Endothelial cell of umbilical vein (primary cell): ENCODE data around the gene ITIH2. TPM values are rescaled to one million over a fixed set of nuclear protein-coding genes. Genes with fewer than 3 reads are reported as not detected.
A peak's percentile ranks its signal among the peaks of the same experiment; 100 is the strongest.

Experiments used
- BruUV-seq: library from RNA; stranded (reverse); fragments of 400-500 nt; replicated peaks from 2 replicates; lab custom pipeline; 2021; lab: Mats Ljungman, UMichigan
- CTCF ChIA-PET: fragments of 300-600, 350-600 bp; sonication (Branson Sonifier 250); formaldehyde crosslinking; loops from one replicate; lab custom pipeline; 2021; ENCODE audit warnings: antibody characterized with exemption, inconsistent platforms; lab: Charles Lee
- POLR2A ChIA-PET: fragments of 300-600, 350-600 bp; sonication (Branson Sonifier 250); formaldehyde crosslinking; loops from one replicate; lab custom pipeline; 2021; ENCODE audit warnings: antibody characterized with exemption, inconsistent platforms; lab: Charles Lee
- DNase-seq: peaks from one replicate; pipeline ENCODE4 v3.0.0-alpha.2; 2011; ENCODE audit warnings: low read depth, low spot score
- FAIRE-seq: peaks from 2 replicates; lab custom pipeline; 2011; peaks lifted over from hg19 to GRCh38; lab: Jason Lieb, UNC
- H2AFZ ChIP-seq: 2 replicates; pipeline ENCODE4 v1.6.0; 2012; ENCODE audit warnings: low read depth, low read length, control low read depth, inconsistent platforms
- H3K27ac ChIP-seq: 2 replicates; pipeline ENCODE4 v1.5.1; 2011; ENCODE audit warnings: low read depth, mild to moderate bottlenecking, control low read depth, low read length, moderate library complexity; ENCODE audit not compliant: insufficient read depth
- H3K27me3 ChIP-seq, 2 experiments: 2 replicates each; pipeline versions ENCODE4 v1.6.0 to v1.6.1; 2011; ENCODE audit warnings: low read length in 2 of 2, mixed read lengths in 1 of 2; ENCODE audit not compliant: control insufficient read depth in 2 of 2, insufficient read depth in 2 of 2
- H3K36me3 ChIP-seq, 2 experiments: 2 replicates in 1 of 2; 3 replicates in 1 of 2; pipeline ENCODE4 v1.5.1; 2011; ENCODE audit warnings: low read length in 2 of 2, mild to moderate bottlenecking in 1 of 2, moderate library complexity in 1 of 2; ENCODE audit not compliant: control insufficient read depth in 2 of 2, insufficient read depth in 2 of 2; ENCODE audit errors: extremely low read depth in 1 of 2
- H3K4me1 ChIP-seq: 3 replicates; pipeline ENCODE4 v1.5.1; 2011; ENCODE audit warnings: mild to moderate bottlenecking, low read length; ENCODE audit not compliant: control insufficient read depth, insufficient read depth; ENCODE audit errors: extremely low read depth
- H3K4me2 ChIP-seq: 2 replicates; pipeline ENCODE4 v1.6.1; 2011; ENCODE audit warnings: low read length, control low read depth, mixed read lengths; ENCODE audit not compliant: insufficient read depth
- H3K4me3 ChIP-seq, 3 experiments: fragments of 200-600 bp in 1 of 3; sonication (generic), shearing (Covaris generic) in 1 of 3; replicated peaks in 1 of 3; 2 replicates each; pipeline ENCODE4 v1.5.1; 2011 to 2016; ENCODE audit warnings: control low read depth in 3 of 3, low read length in 3 of 3, mild to moderate bottlenecking in 2 of 3, inconsistent platforms in 1 of 3, low read depth in 1 of 3, moderate library complexity in 1 of 3; ENCODE audit not compliant: insufficient read depth in 1 of 3
- H3K79me2 ChIP-seq: 2 replicates; pipeline ENCODE4 v1.6.0; 2012; ENCODE audit warnings: low read length, inconsistent platforms; ENCODE audit not compliant: control insufficient read depth, insufficient read depth
- H3K9ac ChIP-seq: replicated peaks from 2 replicates; pipeline ENCODE3; 2011; ENCODE audit warnings: low read length, control low read depth; ENCODE audit not compliant: insufficient read depth; ENCODE audit errors: extremely low read depth
- H3K9me1 ChIP-seq: replicated peaks from 3 replicates; pipeline ENCODE4 v1.6.0; 2011; ENCODE audit warnings: mild to moderate bottlenecking, low read length; ENCODE audit not compliant: control insufficient read depth, insufficient read depth; ENCODE audit errors: extremely low read depth
- H3K9me3 ChIP-seq: replicated peaks from 2 replicates; pipeline ENCODE4 v1.5.1; 2012; ENCODE audit warnings: low read length, inconsistent platforms; ENCODE audit not compliant: control insufficient read depth, insufficient read depth
- H4K20me1 ChIP-seq: replicated peaks from 2 replicates; pipeline ENCODE3; 2011; ENCODE audit warnings: mild to moderate bottlenecking, low read length; ENCODE audit not compliant: control insufficient read depth, insufficient read depth; ENCODE audit errors: extremely low read depth
- CTCF ChIP-seq, 2 donors: IDR thresholded peaks; 1 replicate in 1 of 2; 2 replicates in 1 of 2; pipeline ENCODE4 v1.5.1; 2011; ENCODE audit warnings: low read length in 2 of 2, mild to moderate bottlenecking in 2 of 2, moderate library complexity in 2 of 2, control low read depth in 1 of 2, inconsistent platforms in 1 of 2, low read depth in 1 of 2; ENCODE audit not compliant: insufficient read depth in 1 of 2; ENCODE audit errors: extremely low read depth in 1 of 2
- EZH2 ChIP-seq: IDR thresholded peaks from 2 replicates; pipeline ENCODE4 v1.6.1; 2012; ENCODE audit warnings: borderline replicate concordance, low read depth, mild to moderate bottlenecking, moderate library complexity, low read length, inconsistent platforms; ENCODE audit not compliant: severe bottlenecking
- FOS ChIP-seq: IDR thresholded peaks from 2 replicates; pipeline ENCODE4 v1.6.1; 2011; ENCODE audit warnings: mild to moderate bottlenecking, low read length, moderate library complexity, borderline replicate concordance; ENCODE audit not compliant: insufficient read depth
- GATA2 ChIP-seq: IDR thresholded peaks from 2 replicates; pipeline ENCODE4 v1.7.0; 2011; ENCODE audit warnings: low read depth, mild to moderate bottlenecking, moderate library complexity, mixed read lengths, low read length; ENCODE audit not compliant: insufficient read length, insufficient read depth
- JUN ChIP-seq: IDR thresholded peaks from 2 replicates; pipeline ENCODE4 v1.6.1; 2011; ENCODE audit warnings: borderline replicate concordance, low read depth; ENCODE audit not compliant: insufficient read length, insufficient read depth
- MAX ChIP-seq: IDR thresholded peaks from 2 replicates; pipeline ENCODE4 v1.6.1; 2011; ENCODE audit not compliant: insufficient read depth, insufficient read length
- MYC ChIP-seq: IDR thresholded peaks from one replicate; pipeline ENCODE4 v1.6.1; 2011; ENCODE audit warnings: mild to moderate bottlenecking, low read depth, low read length
- POLR2A ChIP-seq: IDR thresholded peaks from 2 replicates; pipeline ENCODE4 v1.6.1; 2012; ENCODE audit warnings: low read depth, mild to moderate bottlenecking, control low read depth, low read length
- POLR2AphosphoS5 ChIP-seq: IDR thresholded peaks from 2 replicates; pipeline ENCODE4 v1.6.1; 2012; ENCODE audit warnings: low read depth, mild to moderate bottlenecking, control low read depth, low read length, moderate library complexity; ENCODE audit not compliant: insufficient read depth
- dilution Hi-C: fragments of 300-500 bp; cut with MboI; formaldehyde crosslinking; loops from one replicate; pipeline ENCODE4 v1.15.0; 2019; ENCODE audit warnings: low sequenced_read_pairs; ENCODE audit not compliant: extremely low pct_ligation_motif_present
- intact Hi-C: fragments of 100-400 bp; cut with micrococcal nuclease; formaldehyde crosslinking; loops from one replicate; pipeline ENCODE4 v1.10.0; 2022
- polyA plus RNA-seq, 4 experiments: library from polyadenylated mRNA; depleted of rRNA in 3 of 4; stranded (reverse) in 3 of 4; unstranded in 1 of 4; fragments of >200 nt; gene quantifications; 2 replicates each; pipeline versions ENCODE4 v1.2.1 to v1.2.3, GENCODE V29; 2011 to 2012; ENCODE audit warnings: missing spikeins in 1 of 4
- total RNA-seq: library from RNA; stranded (reverse); gene quantifications from 2 replicates; pipeline ENCODE4 v1.2.3, GENCODE V29; 2021

The ITIH2 gene
- total and polyA plus RNA-seq, 2 donors (not counting 3 experiments of a cell fraction or from before 2014, with no cell fraction given) = not detected

DNA sequence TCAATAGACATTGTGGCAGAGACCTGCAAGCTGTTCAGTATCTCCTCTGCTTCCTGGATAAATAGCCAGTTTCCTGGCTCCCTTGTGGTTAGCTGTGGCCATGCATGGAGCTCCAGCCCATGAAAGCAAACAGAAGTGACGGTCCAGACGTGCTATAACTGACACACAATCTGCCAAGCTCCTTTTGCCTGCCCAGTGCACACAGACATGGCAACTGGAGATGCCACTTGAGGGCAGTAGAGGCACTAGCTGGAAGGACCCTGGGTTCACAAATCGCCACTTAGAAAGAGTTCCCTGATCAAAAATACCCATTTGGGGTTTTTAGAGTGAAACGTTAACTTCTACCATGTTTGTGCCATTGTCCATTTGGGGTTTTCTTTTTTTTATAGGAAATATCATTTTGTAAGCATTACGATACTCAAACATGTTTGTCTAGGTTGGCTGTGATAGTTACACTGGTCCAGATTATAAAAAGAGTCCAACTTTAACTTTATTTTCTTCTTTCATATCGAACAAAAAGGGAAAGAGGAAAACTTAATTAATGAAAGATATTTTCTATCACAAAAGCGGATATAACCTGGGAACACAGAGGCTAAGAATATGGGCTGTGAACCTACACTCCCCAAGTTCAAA lies 53.4 kb downstream of the ITIH2 start:
- Histone ChIP-seq H4K20me1 (no peaks in the 10 kb centered on the region), H2AFZ (no peak overlapping the region), H3K9ac (no peak overlapping the region), H3K27me3 (no peaks in the 10 kb centered on the region), H3K9me3 (no peaks in the 10 kb centered on the region), H3K4me3 (no peak overlapping the region), H3K4me2 (no peak overlapping the region), H3K9me1 (no peaks in the 10 kb centered on the region), H3K36me3 (peaks cover 8 to 16% of the 10 kb centered on the region in 2 experiments), H3K4me1 (no peaks in the 10 kb centered on the region), H3K79me2 (no peaks in the 10 kb centered on the region), H3K27ac (no peak overlapping the region)
- DNase-seq (peak; percentile 52), FAIRE-seq (no peak)
- peak; percentile 48 to 70 for TF ChIP-seq CTCF (IDR thresholded peaks at IDR 0.05; ENCODE audit: extremely low read depth in 1 of 2, insufficient read depth in 1 of 2, low read depth in 1 of 2, low read length in 2 of 2)
- no peak for TF ChIP-seq GATA2
- BruUV-seq = no TSS peak
- ChIA-PET CTCF (interaction anchor here (0.6 to 2.7 kb wide), 20 partner anchors 11 to 1546 kb away, joined by 3 to 25 read pairs (median 4); partner anchors contain the start of genes ATP5F1C, KIN and TAF3), POLR2A (no interaction called here)
- dilution Hi-C loops (no loop called here), intact Hi-C loops (loop anchor here (2.0 kb wide), 1 partner anchor 1548 kb away; no protein-coding TSS in a partner anchor)

DNA sequence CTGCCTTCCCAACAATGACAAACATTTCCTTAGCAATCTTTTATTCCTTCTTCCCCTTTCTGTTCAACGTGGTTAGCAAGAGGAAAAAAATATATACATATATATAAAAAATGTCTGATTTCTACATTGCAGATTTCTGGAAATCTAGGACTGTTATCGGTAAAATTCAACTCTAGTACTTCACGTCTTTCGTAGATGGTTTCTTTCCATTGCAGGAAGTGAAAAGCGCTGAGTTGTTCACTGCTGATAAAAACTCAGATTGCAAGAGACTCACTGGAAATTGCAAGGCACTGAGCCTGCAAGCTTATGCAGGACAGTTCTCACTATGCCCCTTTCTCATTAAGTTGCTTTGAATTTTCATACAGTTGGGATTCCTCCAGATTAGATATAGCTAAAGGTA lies 60.8 kb downstream of the ITIH2 start:
- no peaks in the 10 kb centered on the region for H3K9me1 ChIP-seq
- H3K4me3 ChIP-seq = no peak overlapping the region
- no peaks in the 10 kb centered on the region for H3K9me3 ChIP-seq
- H3K4me1 ChIP-seq = peaks cover 4% of the 10 kb centered on the region
- H2AFZ ChIP-seq = no peak overlapping the region
- H3K79me2 ChIP-seq = no peaks in the 10 kb centered on the region
- DNase-seq (peak; percentile 55), FAIRE-seq (no peak)
- intact Hi-C loops = no loop called here
- BruUV-seq = no TSS peak
- no peaks in the 10 kb centered on the region for H3K27me3 ChIP-seq
- peaks cover 5 to 11% of the 10 kb centered on the region in 2 experiments for H3K36me3 ChIP-seq
- H3K9ac ChIP-seq = no peak overlapping the region
- no peaks in the 10 kb centered on the region for H4K20me1 ChIP-seq
- H3K4me2 ChIP-seq = no peak overlapping the region
- dilution Hi-C loops = no loop called here
- ChIA-PET POLR2A (no interaction called here), CTCF (no interaction called here)
- H3K27ac ChIP-seq = no peak overlapping the region
- TF ChIP-seq GATA2 (no peak), POLR2A (no peak), EZH2 (no peak), JUN (no peak), MYC (no peak), MAX (no peak), FOS (no peak), POLR2AphosphoS5 (no peak), CTCF (IDR thresholded peaks at IDR 0.05; ENCODE audit: extremely low read depth in 1 of 2, insufficient read depth in 1 of 2, low read depth in 1 of 2, low read length in 2 of 2) (no peak)
